K562 (cell line): ENCODE data around the gene MYH11.

ENCODE experiments used
- BCOR ChIP-seq: fragments of 450-650 bp; IDR thresholded peaks from 2 replicates; pipeline ENCODE4 v1.6.1; 2016
- ELF4 ChIP-seq: fragments of 450-650 bp; formaldehyde crosslinking; IDR thresholded peaks from 2 replicates; pipeline ENCODE4 v1.4.0; 2022; ENCODE audit warnings: missing genetic modification characterization
- ERF ChIP-seq: fragments of 450-650 bp; formaldehyde crosslinking; IDR thresholded peaks from 2 replicates; pipeline ENCODE4 v1.4.0; 2020; ENCODE audit warnings: mild to moderate bottlenecking, mixed read lengths
- HDGF ChIP-seq: fragments of 450-650 bp; IDR thresholded peaks from 2 replicates; pipeline ENCODE4 v1.6.1; 2016
- NFXL1 ChIP-seq: fragments of 450-650 bp; formaldehyde crosslinking; IDR thresholded peaks from 2 replicates; pipeline ENCODE4 v1.4.0; 2021; ENCODE audit warnings: mild to moderate bottlenecking
- POLR2AphosphoS5 ChIP-seq: IDR thresholded peaks from 2 replicates; pipeline ENCODE4 v1.6.1; 2011; ENCODE audit warnings: mild to moderate bottlenecking, low read depth, low read length, moderate library complexity; ENCODE audit not compliant: control insufficient read depth, insufficient read depth
- ZC3H4 ChIP-seq: sonication (generic); formaldehyde crosslinking; IDR thresholded peaks from 2 replicates; pipeline ENCODE4 v1.9.0; 2021; ENCODE audit warnings: missing genetic modification reagents, borderline replicate concordance
- ZNF184 ChIP-seq: sonication (generic); formaldehyde crosslinking; IDR thresholded peaks from 2 replicates; pipeline ENCODE4 v1.5.0; 2020; ENCODE audit warnings: missing genetic modification reagents
- ZNF778 ChIP-seq: fragments of 450-650 bp; formaldehyde crosslinking; IDR thresholded peaks from 2 replicates; pipeline ENCODE4 v1.4.0; 2020; ENCODE audit warnings: mild to moderate bottlenecking, moderate library complexity
- TF ChIP-seq, protein P1 (sequence below), 2 experiments: fragments of 450-650 bp; formaldehyde crosslinking in 1 of 2; IDR thresholded peaks; 2 replicates each; pipeline versions ENCODE4 v1.4.0 to v1.6.1; 2014 to 2020; ENCODE audit warnings: mild to moderate bottlenecking in 2 of 2, borderline replicate concordance in 1 of 2, low read depth in 1 of 2
- TF ChIP-seq, protein P2 (sequence below), 3 experiments: IDR thresholded peaks in 2 of 3; conservative IDR thresholded peaks in 1 of 3; 2 replicates each; pipeline ENCODE4 v1.5.1; 2011 to 2012; ENCODE audit warnings: low read length in 3 of 3, mild to moderate bottlenecking in 3 of 3, control low read depth in 2 of 3, improper control_type of control experiment in 1 of 3, inconsistent platforms in 1 of 3, low read depth in 1 of 3, mixed read lengths in 1 of 3, moderate library complexity in 1 of 3; ENCODE audit not compliant: insufficient read depth in 2 of 3

DNA sequence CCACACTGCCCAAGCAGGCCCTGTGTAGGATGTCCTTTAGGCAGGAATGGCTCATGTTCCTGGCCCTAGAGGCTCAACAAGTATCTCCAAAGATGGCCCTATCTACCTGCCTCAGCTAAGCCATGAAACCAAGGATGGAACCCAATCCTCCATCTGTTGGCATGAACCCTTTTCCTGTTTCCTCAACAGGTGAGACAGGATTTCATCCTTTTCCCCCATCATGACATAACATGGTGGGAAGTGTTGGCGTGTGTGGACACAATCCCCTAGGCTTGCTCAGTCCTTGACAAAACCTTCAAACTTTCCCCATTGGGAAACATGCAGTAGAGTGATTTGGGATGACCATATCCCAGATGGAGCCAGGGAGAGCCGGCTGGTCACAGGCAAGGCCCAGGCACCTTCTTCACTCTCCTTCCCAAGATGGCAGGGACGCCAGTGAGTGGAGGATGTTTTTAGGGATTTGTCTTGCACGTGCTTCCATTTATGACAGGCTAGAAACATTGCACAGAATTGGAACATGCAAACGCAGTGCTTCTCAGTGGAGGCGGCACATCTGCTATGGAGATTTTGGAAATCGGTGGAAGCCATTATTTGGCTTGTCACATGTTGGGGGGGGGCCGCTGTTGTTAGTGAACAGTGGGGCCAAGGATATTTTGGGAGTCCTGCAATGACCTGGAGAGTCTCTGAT lies 77.0 kb downstream of the MYH11 start:
- TF ChIP-seq BCOR (no peak), ZNF184 (no peak), ZC3H4 (CRISPR knock-in tag) (no peak), ZNF778 (CRISPR knock-in tag) (no peak), POLR2AphosphoS5 (no peak), HDGF (no peak), ELF4 (CRISPR knock-in tag) (no peak), NFXL1 (CRISPR knock-in tag) (no peak), ERF (no peak)
- TF ChIP-seq, protein P1, sequence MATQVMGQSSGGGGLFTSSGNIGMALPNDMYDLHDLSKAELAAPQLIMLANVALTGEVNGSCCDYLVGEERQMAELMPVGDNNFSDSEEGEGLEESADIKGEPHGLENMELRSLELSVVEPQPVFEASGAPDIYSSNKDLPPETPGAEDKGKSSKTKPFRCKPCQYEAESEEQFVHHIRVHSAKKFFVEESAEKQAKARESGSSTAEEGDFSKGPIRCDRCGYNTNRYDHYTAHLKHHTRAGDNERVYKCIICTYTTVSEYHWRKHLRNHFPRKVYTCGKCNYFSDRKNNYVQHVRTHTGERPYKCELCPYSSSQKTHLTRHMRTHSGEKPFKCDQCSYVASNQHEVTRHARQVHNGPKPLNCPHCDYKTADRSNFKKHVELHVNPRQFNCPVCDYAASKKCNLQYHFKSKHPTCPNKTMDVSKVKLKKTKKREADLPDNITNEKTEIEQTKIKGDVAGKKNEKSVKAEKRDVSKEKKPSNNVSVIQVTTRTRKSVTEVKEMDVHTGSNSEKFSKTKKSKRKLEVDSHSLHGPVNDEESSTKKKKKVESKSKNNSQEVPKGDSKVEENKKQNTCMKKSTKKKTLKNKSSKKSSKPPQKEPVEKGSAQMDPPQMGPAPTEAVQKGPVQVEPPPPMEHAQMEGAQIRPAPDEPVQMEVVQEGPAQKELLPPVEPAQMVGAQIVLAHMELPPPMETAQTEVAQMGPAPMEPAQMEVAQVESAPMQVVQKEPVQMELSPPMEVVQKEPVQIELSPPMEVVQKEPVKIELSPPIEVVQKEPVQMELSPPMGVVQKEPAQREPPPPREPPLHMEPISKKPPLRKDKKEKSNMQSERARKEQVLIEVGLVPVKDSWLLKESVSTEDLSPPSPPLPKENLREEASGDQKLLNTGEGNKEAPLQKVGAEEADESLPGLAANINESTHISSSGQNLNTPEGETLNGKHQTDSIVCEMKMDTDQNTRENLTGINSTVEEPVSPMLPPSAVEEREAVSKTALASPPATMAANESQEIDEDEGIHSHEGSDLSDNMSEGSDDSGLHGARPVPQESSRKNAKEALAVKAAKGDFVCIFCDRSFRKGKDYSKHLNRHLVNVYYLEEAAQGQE (IDR thresholded peaks at IDR 0.05; ENCODE audit: borderline replicate concordance) = no peak
- TF ChIP-seq, protein P1 (CRISPR knock-in tag; IDR thresholded peaks at IDR 0.05; ENCODE audit: low read depth) = no peak
- TF ChIP-seq, protein P2, sequence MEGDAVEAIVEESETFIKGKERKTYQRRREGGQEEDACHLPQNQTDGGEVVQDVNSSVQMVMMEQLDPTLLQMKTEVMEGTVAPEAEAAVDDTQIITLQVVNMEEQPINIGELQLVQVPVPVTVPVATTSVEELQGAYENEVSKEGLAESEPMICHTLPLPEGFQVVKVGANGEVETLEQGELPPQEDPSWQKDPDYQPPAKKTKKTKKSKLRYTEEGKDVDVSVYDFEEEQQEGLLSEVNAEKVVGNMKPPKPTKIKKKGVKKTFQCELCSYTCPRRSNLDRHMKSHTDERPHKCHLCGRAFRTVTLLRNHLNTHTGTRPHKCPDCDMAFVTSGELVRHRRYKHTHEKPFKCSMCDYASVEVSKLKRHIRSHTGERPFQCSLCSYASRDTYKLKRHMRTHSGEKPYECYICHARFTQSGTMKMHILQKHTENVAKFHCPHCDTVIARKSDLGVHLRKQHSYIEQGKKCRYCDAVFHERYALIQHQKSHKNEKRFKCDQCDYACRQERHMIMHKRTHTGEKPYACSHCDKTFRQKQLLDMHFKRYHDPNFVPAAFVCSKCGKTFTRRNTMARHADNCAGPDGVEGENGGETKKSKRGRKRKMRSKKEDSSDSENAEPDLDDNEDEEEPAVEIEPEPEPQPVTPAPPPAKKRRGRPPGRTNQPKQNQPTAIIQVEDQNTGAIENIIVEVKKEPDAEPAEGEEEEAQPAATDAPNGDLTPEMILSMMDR (IDR thresholded peaks at IDR 0.05 in 2 of 3, conservative IDR thresholded peaks at IDR 0.05 in 1 of 3; ENCODE audit: insufficient read depth in 2 of 3, low read depth in 1 of 3, low read length in 3 of 3) = no peak
